PC-3 (cell line): ENCODE measurements around the gene ZNF593OS.

Experiments used
- CTCF ChIP-seq: fragments of 300-600 bp; sonication (generic); conservative IDR thresholded peaks from 2 replicates; pipeline ENCODE4 v1.5.1; 2017; ENCODE audit warnings: antibody characterized with exemption, low read depth, mild to moderate bottlenecking, low read length
- EZH2 ChIP-seq: fragments of 300-600 bp; sonication (generic); IDR thresholded peaks from one replicate; pipeline ENCODE4 v1.6.1; 2017; ENCODE audit warnings: antibody characterized with exemption, mild to moderate bottlenecking, low read length; ENCODE audit not compliant: unreplicated experiment
- EZH2phosphoT487 ChIP-seq: fragments of 300-600 bp; sonication (generic); IDR thresholded peaks from 2 replicates; pipeline ENCODE4 v1.6.1; 2018; ENCODE audit warnings: mild to moderate bottlenecking, antibody characterized with exemption, low read length, borderline replicate concordance

- TF ChIP-seq CTCF (no peak), EZH2 (no peak), EZH2phosphoT487 (no peak)
These were observed 3.0 kb downstream of the ZNF593OS start, which contains the start of gene C1orf232 for GRCh38 chr1:26168410-26169197.
